GM19372 (cell line): ENCODE results near the gene FTO.
"Not testable (repeated sequence)": the region's sequence is repeated elsewhere in the genome, so short reads cannot be mapped to it uniquely, and the experiment has no call there.

ENCODE experiments used
- ATAC-seq: cut with Tn5 transposase; IDR thresholded peaks from one replicate; pipeline ENCODE4 v1.9.1; 2021; ENCODE audit warnings: mild to moderate bottlenecking, low read depth, moderate library complexity; ENCODE audit not compliant: unreplicated experiment

The FTO gene

DNA sequence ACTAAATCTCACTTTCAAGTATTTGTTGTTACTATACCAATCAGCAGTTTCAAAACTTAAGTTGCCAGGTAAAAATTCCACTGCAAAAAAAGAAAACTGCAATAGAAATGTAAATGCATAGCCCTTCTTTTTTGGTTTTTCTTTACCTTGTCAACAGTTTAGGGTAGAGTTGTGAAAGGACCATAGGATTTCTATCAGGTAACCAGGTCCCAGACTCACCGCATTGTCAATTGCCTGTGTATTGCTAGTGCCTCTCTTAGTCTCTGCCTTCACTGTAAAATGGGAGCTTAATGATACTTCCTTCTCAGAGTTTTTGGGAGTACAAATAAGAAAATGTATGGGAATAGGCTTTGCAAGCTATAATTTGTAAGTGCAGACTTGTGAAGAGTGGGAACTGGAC lies 145.0 kb downstream of the FTO start:
- ATAC-seq: no peak

DNA sequence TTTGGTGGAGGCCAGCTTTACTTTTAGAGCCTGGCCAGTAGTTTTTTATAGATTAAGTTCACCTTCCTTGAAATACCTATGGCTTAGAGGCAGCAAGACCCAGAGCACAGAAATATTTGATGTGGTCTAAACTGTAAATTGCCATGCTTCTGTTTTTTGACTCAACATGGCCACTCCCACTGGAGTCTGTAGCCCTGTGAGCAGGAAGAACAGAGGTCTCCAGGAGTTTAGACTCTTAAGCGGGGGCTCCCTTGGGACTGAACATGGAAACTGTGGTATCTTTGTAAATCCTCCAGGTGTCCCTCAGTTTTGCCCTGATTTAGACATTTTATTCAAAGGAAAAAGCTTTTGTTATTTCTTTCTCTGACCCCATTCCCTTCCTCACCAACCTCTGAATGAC lies 145.6 kb downstream of the FTO start:
- no peak for ATAC-seq

GRCh38 chr16:53849994-53850393 lies 146.0 kb downstream of the FTO start:
- no peak for ATAC-seq

DNA sequence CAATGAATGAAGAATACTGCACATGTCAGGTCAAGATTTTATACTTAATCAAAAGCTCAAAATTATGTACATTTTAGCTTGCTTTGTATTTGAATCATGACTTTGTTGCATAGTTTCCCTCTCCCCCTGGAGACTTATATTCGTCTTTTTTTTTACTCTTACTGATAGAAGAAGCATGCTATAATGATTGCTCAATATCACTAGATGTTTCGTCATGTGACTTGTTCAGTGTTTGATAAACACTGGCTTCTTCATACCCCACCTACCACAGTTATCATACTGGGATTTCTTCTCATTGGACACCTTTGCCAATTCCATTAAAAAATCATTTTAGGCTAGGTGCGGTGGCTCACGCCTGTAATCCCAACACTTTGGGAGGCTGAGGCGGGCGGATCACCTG lies 148.7 kb downstream of the FTO start:
- no peak for ATAC-seq

- no peak for ATAC-seq
These were observed 151.1 kb downstream of the FTO start for GRCh38 chr16:53855056-53855455.

GRCh38 chr16:53855511-53855910 lies 151.6 kb downstream of the FTO start:
- ATAC-seq: no peak

GRCh38 chr16:53859995-53860540 lies 156.1 kb downstream of the FTO start:
- no peak for ATAC-seq

DNA sequence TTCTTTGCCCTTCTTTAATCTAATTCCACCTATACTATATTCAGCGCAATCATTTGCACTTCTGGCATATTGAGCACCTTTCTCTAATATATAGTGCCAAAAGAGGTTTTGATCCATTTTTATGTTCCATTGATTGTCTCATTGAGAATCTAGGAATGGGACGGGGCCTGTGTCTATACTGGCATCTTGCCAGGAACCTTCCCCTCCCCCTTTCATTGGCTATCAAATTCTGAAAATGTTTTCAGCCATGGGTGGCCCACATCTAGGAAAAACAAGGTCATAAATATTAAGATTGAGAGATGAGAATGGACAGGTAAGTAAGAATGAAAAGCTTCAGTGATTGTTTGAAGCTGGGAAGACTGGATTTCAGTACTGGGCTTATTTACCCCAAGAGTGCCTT lies 159.9 kb downstream of the FTO start:
- ATAC-seq: no peak

GRCh38 chr16:53864819-53865493 lies 161.0 kb downstream of the FTO start:
- ATAC-seq: no peak

DNA sequence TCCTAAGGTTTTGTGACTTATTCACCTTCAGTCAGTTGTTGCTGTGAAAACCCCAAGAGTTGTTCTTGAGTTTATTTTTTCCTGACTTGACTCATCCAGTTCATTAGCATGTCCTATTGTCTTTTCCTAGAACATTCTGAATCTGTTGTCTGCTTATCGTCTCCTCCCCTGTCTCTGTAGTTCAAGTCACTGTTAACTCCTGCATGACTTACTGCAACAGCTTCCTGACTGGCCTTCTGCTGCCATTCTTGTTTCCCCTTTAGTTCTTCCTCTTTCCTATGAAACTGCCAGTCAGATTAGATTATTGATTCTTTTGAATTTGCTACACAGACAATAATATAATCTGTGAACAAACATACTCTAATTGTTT lies 161.5 kb downstream of the FTO start:
- ATAC-seq: no peak

GRCh38 chr16:53866520-53866919 lies 162.6 kb downstream of the FTO start:
- no peak for ATAC-seq

DNA sequence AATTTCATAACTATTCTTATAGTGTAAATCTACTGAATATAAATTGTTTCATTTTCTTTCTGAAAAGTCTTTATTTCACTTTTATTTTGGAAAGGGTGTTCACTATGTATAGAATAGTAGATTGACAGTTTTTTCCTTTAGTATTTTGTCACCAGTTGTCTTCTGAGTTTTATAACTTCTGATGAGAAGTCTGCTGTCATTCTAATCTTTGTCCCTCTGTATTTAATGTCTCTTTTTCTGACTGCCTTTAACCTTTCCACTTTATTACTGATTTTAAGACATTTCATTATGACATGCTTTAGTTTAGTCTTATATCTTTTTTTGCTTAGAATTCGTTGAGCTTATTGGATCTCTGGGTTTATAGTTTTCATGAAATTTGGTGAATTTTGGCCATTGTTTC lies 166.9 kb downstream of the FTO start:
- no peak for ATAC-seq

DNA sequence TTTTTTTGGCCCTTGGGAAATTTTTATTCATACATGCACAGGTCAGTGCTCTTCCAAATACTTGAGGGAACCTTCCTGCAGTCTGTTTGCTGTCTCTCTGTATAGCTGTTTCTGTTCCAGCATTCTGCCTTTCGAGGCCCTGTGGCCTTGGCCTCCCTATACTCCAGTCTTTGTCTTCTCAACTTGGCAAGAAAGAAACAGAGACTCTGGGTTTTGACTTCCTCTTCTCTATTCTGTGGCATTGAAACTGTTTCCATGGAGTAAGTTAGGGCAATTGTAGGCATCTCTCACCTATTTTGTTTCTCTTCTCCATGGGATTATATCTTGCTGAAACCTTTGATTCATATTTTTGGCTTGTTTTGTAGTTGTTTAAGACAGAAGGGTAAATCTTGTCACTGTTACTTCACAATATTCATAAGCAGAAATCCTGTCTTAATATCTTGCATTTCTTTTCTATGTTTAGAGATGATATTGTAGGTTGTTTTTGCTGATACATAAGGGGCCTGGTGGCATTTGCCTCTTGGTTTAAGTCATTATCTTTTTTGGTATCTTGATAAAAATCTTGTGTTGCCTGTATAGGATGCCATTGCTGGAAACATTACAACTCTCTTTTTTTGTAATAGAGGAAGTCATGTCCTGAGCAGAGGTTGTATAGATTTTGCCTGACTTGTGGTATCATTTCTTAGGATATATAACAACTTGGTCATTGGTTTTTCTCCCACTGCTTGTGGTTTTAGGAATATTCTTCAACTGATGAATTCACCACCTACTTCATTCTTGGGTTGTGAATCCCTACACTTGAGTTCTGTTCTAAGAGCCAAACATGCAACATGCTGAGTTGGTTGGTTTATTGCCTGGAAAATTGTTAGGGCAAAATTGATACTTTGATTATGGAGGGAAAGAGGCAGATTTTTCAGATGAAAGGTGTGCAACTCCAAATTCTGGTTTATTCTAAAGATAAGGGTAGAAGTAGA lies 168.6 kb downstream of the FTO start:
- no peak for ATAC-seq

DNA sequence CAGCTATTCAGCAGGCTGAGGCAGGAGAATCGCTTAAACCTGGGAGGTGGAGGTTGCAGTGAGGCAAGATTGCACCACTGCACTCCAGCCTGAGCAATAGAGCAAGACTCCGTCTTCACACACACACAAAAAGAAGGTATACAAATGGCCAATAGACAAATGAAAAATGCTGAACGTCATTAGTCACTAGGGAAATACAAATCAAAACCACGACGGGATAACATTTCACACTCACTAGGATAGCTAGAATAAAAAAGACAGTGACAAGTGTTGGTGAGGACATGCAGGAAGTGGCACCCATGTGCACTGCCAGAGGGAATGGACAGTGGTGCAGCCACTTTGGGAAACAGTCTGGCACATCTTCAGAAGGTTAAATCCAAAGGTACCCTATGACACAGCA lies 172.9 kb downstream of the FTO start:
- ATAC-seq: no peak

DNA sequence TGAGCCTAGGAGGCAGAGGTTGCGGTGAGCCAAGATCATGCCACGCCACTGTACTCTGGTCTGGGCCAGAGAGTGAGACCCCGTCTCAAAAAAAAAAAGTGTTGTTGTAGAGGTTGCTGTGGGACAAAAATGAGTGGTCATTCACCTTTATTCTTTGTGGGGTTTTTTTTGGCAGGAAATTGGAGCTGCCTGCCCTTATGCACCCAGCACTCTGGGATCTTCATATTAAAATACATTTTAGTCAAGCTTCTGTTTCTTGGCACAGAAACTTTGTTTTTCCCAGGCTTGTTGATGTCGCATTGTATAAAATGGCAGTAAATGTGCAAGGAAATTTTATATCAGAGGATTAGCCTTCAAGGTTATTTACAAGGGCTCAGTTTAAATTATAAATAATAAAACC lies 174.3 kb downstream of the FTO start:
- ATAC-seq: no peak

- ATAC-seq: no peak
These were observed 177.4 kb downstream of the FTO start for GRCh38 chr16:53881371-53881770.

DNA sequence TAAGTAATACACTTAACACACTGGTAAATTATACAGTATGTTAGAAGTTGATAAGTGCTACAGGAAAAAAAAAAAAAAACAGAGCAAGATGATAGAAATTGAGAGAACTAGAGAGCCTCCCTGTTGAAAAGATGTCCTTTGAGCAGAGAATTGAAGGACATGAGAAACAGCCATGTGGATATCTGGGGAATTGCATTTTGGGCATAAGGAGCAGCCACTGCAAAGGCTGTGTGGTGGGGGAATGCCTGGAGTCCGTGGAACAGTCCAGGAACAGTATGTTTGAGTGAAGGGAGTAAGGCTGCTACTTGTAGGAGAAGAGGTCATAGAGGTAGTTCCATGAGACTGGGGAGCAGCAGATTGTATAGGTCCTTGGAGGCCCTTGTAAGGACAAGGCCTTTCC lies 178.4 kb downstream of the FTO start:
- no peak for ATAC-seq

- ATAC-seq: no peak
These were observed 180.8 kb downstream of the FTO start for GRCh38 chr16:53884748-53885147.

DNA sequence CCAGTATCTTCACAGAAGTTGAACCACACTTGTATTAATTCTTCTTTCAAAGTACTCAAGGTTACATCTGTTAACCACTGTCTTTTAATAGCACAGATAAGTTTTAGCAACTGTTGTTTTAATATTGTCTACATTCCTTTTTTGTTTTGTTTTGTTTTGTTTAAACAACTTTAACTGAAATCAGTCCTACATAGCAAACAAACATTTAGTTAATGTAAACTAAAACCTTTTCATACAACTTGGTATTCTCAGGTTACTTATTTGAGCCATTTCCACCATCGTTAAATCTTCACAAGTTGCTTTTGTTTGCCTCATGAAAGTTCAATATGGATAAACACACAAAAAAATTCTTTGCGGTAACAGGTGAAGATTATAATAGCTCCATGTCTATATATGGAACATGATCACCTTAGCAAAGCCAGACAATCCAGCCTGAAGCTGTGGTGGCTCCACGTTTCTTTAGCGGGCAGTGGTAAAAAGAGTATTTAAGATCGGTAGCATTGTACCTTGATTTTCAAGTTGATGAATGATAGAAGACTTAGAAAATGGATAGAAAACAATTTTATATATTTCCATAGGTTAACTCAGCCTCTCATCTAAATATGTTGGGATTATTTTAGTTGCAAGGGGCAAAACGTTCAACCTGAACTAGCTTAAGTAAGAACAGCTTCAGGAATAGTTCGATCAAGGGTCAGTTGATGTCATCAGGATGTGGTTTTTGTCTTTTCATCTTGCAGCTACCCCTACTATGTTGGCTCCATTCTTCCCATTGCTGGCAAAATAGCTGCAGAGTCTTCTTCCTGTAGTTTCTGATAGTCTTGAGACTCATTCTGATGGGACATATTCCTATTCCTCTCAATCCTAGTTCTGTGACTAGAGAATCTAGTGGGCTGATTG lies 182.8 kb downstream of the FTO start:
- no peak for ATAC-seq

DNA sequence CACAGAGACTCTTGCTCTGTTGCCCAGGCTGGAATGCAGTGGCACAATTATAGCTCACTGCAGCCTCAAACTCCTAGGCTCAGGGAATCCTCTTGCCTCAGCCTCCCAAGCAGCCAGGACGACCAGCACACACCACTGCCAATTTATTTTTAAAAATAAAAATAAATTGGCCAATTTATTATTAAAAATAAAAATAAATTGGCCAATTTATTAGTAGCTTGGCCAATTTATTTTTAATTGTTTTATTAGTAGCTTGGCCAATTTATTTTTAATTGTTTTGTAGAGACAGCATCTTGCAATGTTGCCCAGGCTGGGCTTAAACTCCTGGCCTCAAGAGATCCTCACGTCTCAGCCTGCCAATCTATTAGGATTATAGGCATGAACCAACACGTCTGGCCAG lies 184.3 kb downstream of the FTO start:
- no peak for ATAC-seq

DNA sequence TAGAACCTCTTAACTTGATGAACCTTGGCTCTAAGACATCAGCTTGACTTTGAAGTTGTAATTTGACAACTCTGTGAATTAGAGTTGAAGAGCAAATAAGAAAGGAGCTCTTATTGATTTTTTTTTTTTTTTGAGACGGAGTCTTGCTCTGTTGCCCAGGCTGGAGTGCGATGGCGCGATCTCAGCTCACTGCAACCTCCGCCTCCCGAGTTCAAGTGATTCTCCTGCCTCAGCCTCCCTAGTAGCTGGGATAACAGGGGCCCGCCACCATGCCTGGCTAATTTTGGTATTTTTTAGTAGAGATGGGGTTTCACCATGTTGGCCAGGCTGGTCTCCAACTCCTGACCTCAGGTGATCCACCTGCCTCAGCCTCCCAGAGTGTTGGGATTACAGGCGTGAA lies 186.9 kb downstream of the FTO start:
- not testable (repeated sequence) for ATAC-seq
